GM19372 (cell line): ENCODE measurements around the gene ZNF525.
"Not testable (repeated sequence)": the region's sequence is repeated elsewhere in the genome, so short reads cannot be mapped to it uniquely, and the experiment has no call there.

Source experiments
- ATAC-seq: cut with Tn5 transposase; IDR thresholded peaks from one replicate; pipeline ENCODE4 v1.9.1; 2021; ENCODE audit warnings: mild to moderate bottlenecking, low read depth, moderate library complexity; ENCODE audit not compliant: unreplicated experiment

ZNF525 gene

GRCh38 chr19:53394974-53395839, 29.7 kb downstream of the ZNF525 start, which contains the start of gene ZNF765:
TSS of gene ZNF765 (plus strand) at chr19:53395149. CDS start at chr19:53398016, 2,867 bp downstream.
- peak; percentile 87 for ATAC-seq

GRCh38 chr19:53395840-53396524, 30.5 kb downstream of the ZNF525 start:
- not testable (repeated sequence) for ATAC-seq

- no peak for ATAC-seq
Measured at GRCh38 chr19:53396525-53396868, 31.0 kb downstream of the ZNF525 start.

GRCh38 chr19:53397918-53398317, 32.4 kb downstream of the ZNF525 start:
- not testable (repeated sequence) for ATAC-seq

- ATAC-seq: no peak
Measured at GRCh38 chr19:53409505-53410204, 44.1 kb downstream of the ZNF525 start.

GRCh38 chr19:53420520-53421315, 55.2 kb downstream of the ZNF525 start:
- not testable (repeated sequence) for ATAC-seq

GRCh38 chr19:53422551-53422950, 57.0 kb downstream of the ZNF525 start:
- ATAC-seq: no peak

GRCh38 chr19:53423074-53423473, 57.6 kb downstream of the ZNF525 start:
- not testable (repeated sequence) for ATAC-seq

- ATAC-seq: not testable (repeated sequence)
Measured at GRCh38 chr19:53423680-53424079, 58.2 kb downstream of the ZNF525 start.

GRCh38 chr19:53424968-53425597, 59.6 kb downstream of the ZNF525 start:
- ATAC-seq: no peak

GRCh38 chr19:53431399-53432087, 66.0 kb downstream of the ZNF525 start, which contains the start of gene ZNF761:
TSS of gene ZNF761 (plus strand) at chr19:53431984. CDS start at chr19:53447269, 15,285 bp downstream.
- peak; percentile 99 for ATAC-seq

GRCh38 chr19:53432088-53432661, 66.7 kb downstream of the ZNF525 start:
- peak; percentile 5 for ATAC-seq
